Spleen (tissue), 11 donors: ENCODE data around the gene EMC6. TPM values are rescaled to one million over a fixed set of nuclear protein-coding genes. Genes with fewer than 3 reads are reported as not detected.

Experiments used
- DNase-seq: peaks from one replicate; pipeline ENCODE4 v3.0.0-alpha.2; 2020
- H3K27ac ChIP-seq, 8 donors: fragments of 200-600 bp; sonication (generic) in 7 of 8; 1 replicate in 4 of 8; 2 replicates in 4 of 8; pipeline versions ENCODE4 v1.5.0 to v1.8.0; 2016 to 2021; ENCODE audit warnings: inconsistent platforms in 4 of 8, mild to moderate bottlenecking in 4 of 8, moderate library complexity in 1 of 8
- H3K27me3 ChIP-seq, 7 donors: fragments of 200-600 bp; sonication (generic) in 6 of 7; replicated peaks in 1 of 7; 1 replicate in 4 of 7; 2 replicates in 3 of 7; pipeline versions ENCODE4 v1.5.0 to v1.8.0; 2016 to 2021; ENCODE audit warnings: inconsistent platforms in 3 of 7, mild to moderate bottlenecking in 1 of 7
- H3K36me3 ChIP-seq, 6 donors: fragments of 200-600 bp; sonication (generic) in 5 of 6; 1 replicate in 4 of 6; 2 replicates in 2 of 6; pipeline versions ENCODE4 v1.5.0 to v1.8.0; 2016 to 2021; ENCODE audit warnings: inconsistent platforms in 2 of 6
- H3K4me1 ChIP-seq, 6 donors: fragments of 200-600 bp; sonication (generic) in 5 of 6; 1 replicate in 3 of 6; 2 replicates in 3 of 6; pipeline versions ENCODE4 v1.5.0 to v1.8.0; 2016 to 2021; ENCODE audit warnings: inconsistent platforms in 3 of 6
- H3K4me3 ChIP-seq, 8 donors: fragments of 200-600 bp; sonication (generic) in 7 of 8; 1 replicate in 4 of 8; 2 replicates in 4 of 8; pipeline versions ENCODE4 v1.5.0 to v1.8.0; 2016 to 2021; ENCODE audit warnings: inconsistent platforms in 4 of 8, mild to moderate bottlenecking in 4 of 8, moderate library complexity in 2 of 8
- H3K9me3 ChIP-seq, 8 donors: fragments of 200-600 bp; sonication (generic) in 7 of 8; 1 replicate in 4 of 8; 2 replicates in 4 of 8; pipeline versions ENCODE4 v1.5.0 to v1.8.0; 2016 to 2021; ENCODE audit warnings: inconsistent platforms in 4 of 8
- CTCF ChIP-seq, 11 experiments: fragments of 200-600 bp in 7 of 11; fragments of 450-650 bp in 4 of 11; sonication (generic) in 4 of 11; IDR thresholded peaks in 8 of 11; conservative IDR thresholded peaks in 3 of 11; 1 replicate in 7 of 11; 2 replicates in 4 of 11; pipeline versions ENCODE4 v1.4.0 to v1.8.0; 2016 to 2021; ENCODE audit warnings: antibody characterized with exemption in 11 of 11, inconsistent platforms in 4 of 11, mild to moderate bottlenecking in 1 of 11
- POLR2A ChIP-seq, 3 donors: fragments of 450-650 bp; IDR thresholded peaks; one replicate each; pipeline ENCODE4 v1.5.1; 2017; ENCODE audit warnings: antibody characterized with exemption in 3 of 3, mild to moderate bottlenecking in 1 of 3
- POLR2AphosphoS5 ChIP-seq, 3 donors: sonication (generic); formaldehyde crosslinking; IDR thresholded peaks; one replicate each; pipeline ENCODE4 v1.5.1; 2017; ENCODE audit warnings: antibody characterized with exemption in 3 of 3
- WGBS, 5 donors: extraction: QIAGEN DNeasy Blood & Tissue Kit in 3 of 5; methylation state at CpG; one replicate each; pipeline versions ENCODE4 v1.1.5 to v1.1.7; 2013 to 2018; 5-methylcytosine and 5-hydroxymethylcytosine counted together
- intact Hi-C: fragments of 100-400 bp; cut with DNase I; formaldehyde crosslinking; loops from one replicate; pipeline ENCODE4 v1.15.0; 2023; ENCODE audit warnings: low total_unique reads
- polyA plus RNA-seq, 3 donors: library from polyadenylated mRNA; stranded (reverse); fragments of 200-250 nt; gene quantifications; one replicate each; pipeline ENCODE4 v1.2.1, GENCODE V29; 2013
- total RNA-seq, 7 donors: library from RNA; depleted of rRNA in 3 of 7; stranded (reverse); fragments of >200 nt in 3 of 7; fragmentation: NEBNext Ultra II Directional in 4 of 7; extraction: Animal tissue kit (Norgen Biotek cat#: 25700) in 4 of 7; gene quantifications; one replicate each; pipeline versions ENCODE4 v1.1.0 to v1.2.1, GENCODE V29; 2016 to 2021
- donor health status: healthy with polysubstance abuse.
- donor health status: DM: no; HTN: no; CAD: no; lungs with moderate emphysema.
- donor health status: DM: no; HTN: no; CAD: no.
- donor health status: Bipolar disorder and iron deficiency.
- donor health status: healthy.
- donor health status: DM: no; HTN: no; CAD: no.
- donor health status: DM: yes; HTN: yes; CAD: no.

The EMC6 gene
- total and polyA plus RNA-seq, 10 donors, result 6.0 to 85.3 (median 22.8) TPM

- intact Hi-C loops, result no loop called here
- DNase-seq, result no peak
- TF ChIP-seq CTCF (IDR thresholded peaks at IDR 0.05 in 8 of 11, conservative IDR thresholded peaks at IDR 0.05 in 3 of 11) (no peak), POLR2A (IDR thresholded peaks at IDR 0.05) (no peak), POLR2AphosphoS5 (IDR thresholded peaks at IDR 0.05) (no peak)
- no peaks in the 10 kb centered on the region for H3K27me3 ChIP-seq
- H3K36me3 ChIP-seq, result peaks cover 0 to 72% (median 15%) of the 10 kb centered on the region in 6 donors
- H3K4me3 ChIP-seq, result no peak overlapping the region
- no peaks in the 10 kb centered on the region for H3K9me3 ChIP-seq
- H3K27ac ChIP-seq, result peak overlapping the region in 4 of 8 donors; percentile 29 to 51 (median 48)
- H3K4me1 ChIP-seq, result peaks cover 0 to 33% (median 12%) of the 10 kb centered on the region in 6 donors
- 79 to 87% (median 83%) methylated on average over 15 to 22 of the region's 22 CpGs for WGBS, 5 donors
These were observed 9.7 kb upstream of the EMC6 start for GRCh38 chr17:3658784-3659449.

- Histone ChIP-seq H3K36me3 (peaks cover 0 to 79% (median 19%) of the 10 kb centered on the region in 6 donors), H3K4me1 (peaks cover 0 to 33% (median 12%) of the 10 kb centered on the region in 6 donors), H3K27ac (peak overlapping the region in 4 of 8 donors; percentile 29 to 51 (median 48)), H3K4me3 (no peak overlapping the region), H3K9me3 (no peaks in the 10 kb centered on the region), H3K27me3 (no peaks in the 10 kb centered on the region)
- no peak for DNase-seq
- intact Hi-C loops, result no loop called here
- 79 to 85% (median 80%) methylated on average over 11 to 22 of the region's 22 CpGs for WGBS, 5 donors
- no peak for TF ChIP-seq POLR2A (IDR thresholded peaks at IDR 0.05)
- peak; percentile 26 to 65 (median 28) for TF ChIP-seq POLR2AphosphoS5 (IDR thresholded peaks at IDR 0.05)
These were observed 9.0 kb upstream of the EMC6 start for GRCh38 chr17:3659541-3660111.

GRCh38 chr17:3660311-3660891, 8.2 kb upstream of the EMC6 start:
- no peak for DNase-seq
- Histone ChIP-seq H3K36me3 (peaks cover 0 to 79% (median 19%) of the 10 kb centered on the region in 6 donors), H3K27ac (peak overlapping the region in 4 of 8 donors; percentile 29 to 51 (median 48)), H3K4me1 (peaks cover 0 to 33% (median 12%) of the 10 kb centered on the region in 6 donors), H3K9me3 (no peaks in the 10 kb centered on the region), H3K4me3 (no peak overlapping the region), H3K27me3 (no peaks in the 10 kb centered on the region)
- WGBS, 5 donors, result 80 to 93% (median 88%) methylated on average over 17 to 23 of the region's 23 CpGs
- TF ChIP-seq CTCF (IDR thresholded peaks at IDR 0.05 in 8 of 11, conservative IDR thresholded peaks at IDR 0.05 in 3 of 11) (no peak), POLR2AphosphoS5 (IDR thresholded peaks at IDR 0.05) (peak in 2 of 3 donors; percentile 5 to 61)
- intact Hi-C loops, result no loop called here

- WGBS, 5 donors, result 86 to 94% (median 91%) methylated on average over 25 to 33 of the region's 33 CpGs
- Histone ChIP-seq H3K36me3 (peaks cover 0 to 57% (median 19%) of the 10 kb centered on the region in 6 donors), H3K4me3 (no peak overlapping the region), H3K9me3 (no peaks in the 10 kb centered on the region), H3K27ac (no peak overlapping the region), H3K27me3 (no peaks in the 10 kb centered on the region), H3K4me1 (peaks cover 6 to 51% (median 28%) of the 10 kb centered on the region in 6 donors)
- no peak for TF ChIP-seq CTCF (IDR thresholded peaks at IDR 0.05 in 8 of 11, conservative IDR thresholded peaks at IDR 0.05 in 3 of 11)
- peak; percentile 2 to 39 (median 16) for TF ChIP-seq POLR2AphosphoS5 (IDR thresholded peaks at IDR 0.05)
- intact Hi-C loops, result no loop called here
- no peak for DNase-seq
These were observed 5.3 kb upstream of the EMC6 start for GRCh38 chr17:3663102-3664011.
